Activated T-helper 9 cell treated with anti-CD3 and anti-CD28 coated beads, Interleukin-2, amount 50 U/mL, for 16 hours (primary cell): ENCODE data around the gene CYBB.
A peak's percentile ranks its signal among the peaks of the same experiment; 100 is the strongest.

Source experiments
- DNase-seq: peaks from one replicate; pipeline ENCODE4 v3.0.0-alpha.2; 2020; ENCODE audit warnings: low read depth

CYBB gene

DNA sequence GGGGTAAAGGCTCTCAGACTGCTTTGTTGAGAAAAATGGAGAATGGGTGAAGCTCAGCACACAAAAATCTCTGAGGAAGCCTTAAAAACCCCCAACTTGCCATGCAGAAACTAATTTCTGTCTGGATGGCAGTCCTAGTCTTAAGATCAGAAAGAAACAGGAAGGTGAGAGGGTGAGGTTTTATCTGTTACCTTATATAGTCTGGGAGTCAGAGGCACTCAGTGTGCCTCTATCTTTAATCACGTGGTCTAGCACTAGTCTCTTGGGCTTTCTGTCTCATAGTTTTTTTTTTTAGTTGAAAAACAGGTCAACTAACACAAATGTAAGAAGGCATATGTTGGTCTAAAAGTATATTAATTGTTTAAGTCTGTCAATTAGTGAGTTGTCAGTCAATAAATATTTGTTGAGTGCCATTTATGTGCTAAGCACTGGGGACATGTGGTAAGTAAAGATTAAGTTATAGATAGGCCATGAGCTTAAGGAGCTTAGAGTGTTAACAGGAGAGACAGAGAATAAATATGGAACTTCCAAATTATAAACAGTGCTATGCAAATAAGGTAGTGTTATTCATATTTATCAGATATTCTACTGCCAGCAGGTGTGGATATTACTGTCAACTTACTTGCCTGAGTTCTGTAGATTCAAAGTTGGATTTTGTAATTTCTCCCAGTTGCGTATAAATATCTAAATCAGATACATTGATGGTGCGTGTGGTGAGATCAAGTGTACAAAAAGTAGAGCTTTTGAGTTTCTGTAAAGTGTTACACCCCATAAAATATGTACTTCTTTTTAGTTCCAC lies 7.0 kb downstream of the CYBB start:
- DNase-seq = no peak

DNA sequence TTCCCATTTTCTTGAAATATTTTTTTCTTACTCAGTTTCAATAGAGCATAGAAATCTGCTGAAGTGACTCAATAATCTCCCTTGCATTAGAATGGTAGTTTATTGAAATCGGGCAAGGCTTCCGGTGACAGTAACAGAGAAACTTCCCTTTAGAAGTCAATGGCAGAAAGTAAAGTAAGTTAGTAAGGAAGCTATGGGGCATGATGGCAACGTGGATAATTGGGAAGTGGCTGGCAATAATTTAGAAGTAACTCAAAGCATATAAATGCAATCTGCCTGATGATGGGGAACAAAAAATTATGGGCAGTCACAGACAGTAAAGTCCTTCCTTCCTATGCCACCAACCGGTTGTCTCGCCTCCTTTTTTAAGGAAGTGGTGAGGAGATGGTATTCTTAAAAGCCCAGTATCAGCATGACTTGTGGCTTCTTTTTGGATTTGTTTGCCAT lies 7.6 kb downstream of the CYBB start:
- no peak for DNase-seq

DNA sequence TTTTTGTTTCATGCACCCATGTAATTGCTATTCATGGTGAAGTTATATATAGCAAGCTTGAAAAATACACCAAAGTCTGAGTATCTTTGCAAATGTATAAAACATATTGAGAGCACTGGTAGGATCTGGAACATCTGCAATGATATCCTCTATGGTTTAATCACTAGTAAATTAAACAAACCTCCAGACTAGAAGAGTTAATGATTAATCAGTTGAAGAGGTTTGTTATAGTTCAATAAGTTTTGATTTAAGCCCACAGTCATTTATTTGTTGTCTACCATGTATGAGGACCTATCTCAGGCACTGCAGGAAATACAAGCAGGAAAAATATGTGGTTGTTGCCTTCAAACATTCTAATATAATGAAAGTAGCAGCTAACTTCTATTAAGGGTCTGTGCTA lies 16.5 kb downstream of the CYBB start:
- DNase-seq = no peak

DNA sequence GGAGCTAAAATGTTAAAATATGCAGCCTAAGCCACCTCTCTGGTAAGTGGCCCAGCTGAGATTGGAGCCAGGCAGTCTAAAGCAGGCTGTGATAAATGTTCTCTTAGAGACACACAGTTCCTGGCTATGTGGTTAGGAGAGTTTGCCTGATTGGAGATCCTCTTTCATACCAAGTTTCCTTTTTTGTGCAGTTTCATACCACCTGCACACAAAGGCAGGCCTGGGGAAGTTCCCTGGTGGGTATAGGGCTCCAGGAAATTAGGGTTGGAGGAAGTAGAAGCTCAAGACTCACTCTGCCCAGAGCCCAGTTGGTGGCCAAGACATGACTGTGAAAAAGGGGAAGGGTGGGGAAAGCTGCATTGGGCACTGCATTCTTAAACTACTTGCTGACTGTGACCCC lies 16.9 kb downstream of the CYBB start:
- no peak for DNase-seq

DNA sequence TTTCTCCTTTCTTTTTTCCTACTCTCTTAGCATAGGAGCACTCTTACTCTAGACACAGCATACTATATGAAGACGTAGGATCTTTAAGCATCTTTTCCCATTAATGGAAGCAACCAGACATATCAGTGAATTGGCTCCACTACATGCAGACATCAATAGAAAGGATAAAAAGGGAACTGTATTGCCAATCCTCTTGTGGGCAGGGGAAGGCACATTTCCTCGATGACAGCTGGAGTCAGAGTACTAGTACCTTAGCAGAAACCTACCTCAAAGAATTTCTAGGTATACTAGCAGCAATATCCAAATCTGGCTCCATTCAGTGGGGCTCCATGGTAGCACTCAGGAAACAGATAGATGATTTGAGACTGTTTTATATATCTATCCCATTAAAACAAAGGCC lies 20.1 kb downstream of the CYBB start:
- DNase-seq = no peak

DNA sequence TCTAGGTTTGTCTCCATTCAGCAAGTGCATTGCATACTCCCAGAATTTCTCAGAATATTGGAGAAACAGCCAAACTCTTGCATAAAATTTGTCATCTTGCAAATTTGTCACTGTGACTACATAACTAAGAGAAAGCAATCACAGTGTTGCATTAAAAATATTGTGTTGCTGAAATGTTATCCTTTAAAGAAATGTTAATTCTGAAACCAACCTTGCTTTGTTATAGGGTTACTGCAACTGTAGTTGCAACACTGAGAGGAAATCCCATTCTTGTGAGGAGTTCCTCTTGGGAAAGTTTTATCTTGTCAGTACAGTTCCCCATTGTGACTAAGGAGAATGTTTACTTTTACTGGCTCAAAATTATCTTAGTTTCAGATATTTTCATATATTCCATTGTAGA lies 20.9 kb downstream of the CYBB start:
- no peak for DNase-seq

DNA sequence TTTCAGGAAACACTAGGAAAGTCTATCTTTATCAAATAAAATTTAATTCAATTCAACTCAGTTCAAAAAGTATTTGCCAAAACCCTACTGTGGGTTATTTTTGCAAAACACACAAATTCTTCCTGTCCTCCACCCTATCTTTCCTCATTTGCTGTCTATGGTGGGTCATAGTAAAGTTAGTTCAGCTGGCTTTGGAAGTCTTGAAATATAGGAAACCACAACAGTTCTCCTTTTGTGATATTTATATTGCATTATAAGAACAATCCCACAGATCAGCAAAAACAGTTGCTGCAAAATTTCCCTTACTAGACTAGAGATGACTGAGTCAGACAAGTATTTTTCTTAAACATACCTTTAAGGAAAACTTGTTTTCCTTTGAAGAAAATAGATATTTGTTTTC lies 22.2 kb downstream of the CYBB start:
- DNase-seq = no peak

DNA sequence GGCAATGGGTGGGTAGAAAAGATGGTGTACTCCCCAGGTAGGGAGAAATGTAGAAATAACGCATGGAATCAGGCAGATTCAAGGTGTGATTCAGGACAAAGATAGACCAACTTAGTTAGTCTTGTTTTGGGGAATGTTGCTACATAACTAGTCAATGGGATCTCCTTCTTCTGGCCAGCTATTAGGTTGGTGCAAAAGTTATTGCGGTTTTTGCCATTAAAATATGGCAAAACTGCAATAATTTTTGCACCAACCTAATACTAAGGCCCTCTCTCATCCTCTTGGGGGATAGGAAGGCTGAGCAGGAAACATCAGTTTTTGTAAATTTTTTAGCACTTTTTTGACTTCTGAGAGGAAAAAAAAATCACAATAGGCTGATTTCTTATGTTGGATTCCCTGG lies 23.2 kb downstream of the CYBB start:
- DNase-seq = no peak

DNA sequence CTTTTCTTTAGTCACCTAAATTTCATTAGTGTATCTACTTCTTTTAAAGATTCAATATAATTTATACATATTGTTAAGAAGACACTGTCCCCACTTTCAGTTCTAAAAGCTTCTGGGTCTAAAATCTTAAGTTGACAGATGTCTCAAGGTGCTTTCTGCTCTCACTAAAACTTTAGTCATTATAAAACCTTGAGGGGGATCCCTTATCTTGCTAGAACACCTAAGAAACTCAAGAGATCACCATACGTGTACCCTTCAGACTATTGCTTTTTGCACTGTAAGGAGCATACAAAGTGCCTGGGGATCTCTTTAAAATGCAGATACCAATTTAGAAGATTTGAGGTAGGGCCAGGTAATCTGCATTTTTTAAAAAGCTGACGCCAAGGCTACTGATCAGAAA lies 30.1 kb downstream of the CYBB start:
- DNase-seq = no peak

DNA sequence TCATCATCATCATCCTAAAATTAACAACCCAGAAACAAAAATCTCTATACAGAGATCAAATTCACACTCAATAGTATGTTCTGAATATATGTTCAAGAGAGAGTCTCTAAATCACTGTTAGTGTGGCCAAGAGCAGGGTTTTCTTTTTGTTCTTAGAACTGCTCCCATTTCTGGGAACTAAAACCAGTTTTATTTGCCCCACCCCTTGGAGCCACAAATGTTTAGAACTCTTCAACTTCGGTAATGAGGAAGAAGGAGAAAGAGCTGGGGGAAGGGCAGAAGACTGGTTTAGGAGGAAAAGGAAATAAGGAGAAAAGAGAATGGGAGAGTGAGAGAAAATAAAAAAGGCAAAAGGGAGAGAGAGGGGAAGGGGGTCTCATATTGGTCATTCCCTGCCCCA lies 32.3 kb downstream of the CYBB start:
- DNase-seq = no peak

DNA sequence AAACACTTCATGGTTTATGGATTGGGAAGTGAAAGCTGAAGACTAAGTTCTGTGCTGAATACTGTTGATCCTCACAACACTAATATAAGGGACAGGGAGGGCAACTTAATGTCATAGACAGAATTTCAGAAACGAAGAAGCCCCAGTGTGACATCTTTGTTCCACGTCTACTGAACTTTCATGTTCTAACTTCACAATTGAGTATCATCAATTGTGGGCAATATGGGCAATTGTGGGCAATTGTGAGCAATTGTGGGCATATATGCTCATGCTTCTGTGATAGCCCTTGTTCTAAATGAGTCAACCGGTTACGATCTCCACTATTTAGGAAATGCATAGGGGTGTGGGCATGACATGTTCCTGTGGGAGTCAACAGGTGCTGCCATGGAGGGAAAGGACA lies 33.7 kb downstream of the CYBB start:
- no peak for DNase-seq

DNA sequence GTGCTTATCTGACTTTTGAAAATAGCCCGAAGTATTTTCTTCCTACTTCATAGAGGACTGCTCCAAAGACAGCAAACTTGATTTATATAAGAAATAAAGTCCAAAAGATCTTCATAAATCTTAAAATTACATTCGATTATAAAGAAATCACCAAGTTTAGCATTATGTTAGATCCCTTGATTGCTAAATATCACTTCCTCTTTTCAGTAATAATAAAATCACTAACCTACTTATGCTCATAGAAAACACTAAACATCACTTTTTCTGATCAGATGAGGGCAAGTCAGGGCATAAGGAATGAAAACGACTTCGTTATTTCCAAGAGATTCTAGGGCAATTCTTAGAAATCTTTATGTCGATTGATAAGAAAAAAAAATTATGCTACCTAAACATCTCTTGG lies 35.5 kb downstream of the CYBB start:
- no peak for DNase-seq

DNA sequence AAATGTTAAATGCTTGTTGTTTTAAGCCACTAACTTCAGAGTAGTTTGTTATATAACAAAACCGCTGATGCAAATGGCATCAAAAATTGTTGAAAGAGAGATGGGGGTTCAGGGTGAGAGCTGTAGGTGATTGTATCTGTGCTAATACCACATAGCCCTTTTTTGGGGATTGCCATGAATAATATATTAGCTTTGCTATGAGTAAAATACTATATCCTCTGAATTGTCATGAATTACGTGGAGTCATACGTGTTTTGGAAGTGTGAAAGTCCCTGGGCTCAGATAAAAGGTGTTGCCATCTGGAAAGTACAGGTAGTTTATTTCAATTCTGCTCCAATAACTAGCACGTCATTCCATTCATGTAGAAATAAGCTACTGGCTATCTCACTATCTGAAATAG lies 36.9 kb downstream of the CYBB start:
- no peak for DNase-seq

DNA sequence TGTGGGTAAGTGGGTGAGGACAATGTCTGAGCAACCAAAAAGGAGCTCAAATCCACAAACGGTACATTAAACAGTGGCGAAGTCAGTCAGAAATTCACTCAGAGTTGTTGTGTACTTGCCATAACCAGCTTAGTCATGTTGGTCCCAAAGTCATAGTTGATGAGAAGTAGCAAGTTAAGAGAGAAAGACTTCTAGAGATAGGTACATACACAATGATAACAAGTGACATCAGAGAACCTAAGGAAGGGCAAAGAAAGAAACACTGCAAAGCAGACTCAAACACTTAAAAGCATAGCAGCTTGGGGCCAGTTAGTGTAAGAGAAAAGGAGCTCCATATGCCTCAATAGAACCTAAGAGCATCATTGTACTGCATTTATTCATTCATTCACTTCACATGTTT lies 37.3 kb downstream of the CYBB start:
- DNase-seq = no peak

DNA sequence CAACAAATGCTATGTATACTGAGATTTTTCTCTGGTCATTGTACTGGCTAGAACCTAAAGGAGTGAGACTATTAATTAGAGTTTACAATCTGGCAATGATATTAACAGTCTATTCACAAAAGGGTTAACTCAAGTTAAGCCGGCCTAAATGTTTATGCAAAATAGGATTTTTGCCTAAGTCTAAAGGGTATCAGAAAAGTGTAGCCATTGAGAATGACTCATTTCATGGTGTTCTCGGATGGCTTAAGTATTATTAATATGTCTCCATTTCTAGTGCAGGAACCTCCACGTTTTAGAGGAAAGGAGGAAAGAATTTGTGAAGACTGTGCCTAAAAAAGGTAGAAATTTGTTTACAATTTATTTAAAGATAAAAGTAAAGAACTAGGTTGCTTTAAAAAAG lies 37.7 kb downstream of the CYBB start:
- DNase-seq = no peak

DNA sequence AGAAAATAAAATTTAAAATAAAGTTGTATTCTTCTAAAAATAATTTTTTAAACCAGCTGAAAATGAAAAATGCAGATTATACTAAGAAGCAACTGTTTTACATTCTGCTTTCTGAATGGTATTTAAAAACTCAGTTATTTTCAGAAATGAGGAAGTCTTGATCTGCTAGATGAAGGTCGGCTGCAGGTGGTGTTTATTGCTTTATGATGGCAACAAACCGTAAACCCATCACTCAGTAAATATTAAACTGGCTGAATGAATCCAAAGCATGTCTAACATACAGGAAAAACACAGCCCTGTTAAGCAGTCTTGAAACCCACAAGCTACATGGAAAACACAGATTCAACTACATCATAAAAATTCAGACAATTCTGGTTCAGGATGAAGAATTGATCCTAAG lies 38.2 kb downstream of the CYBB start:
- no peak for DNase-seq

DNA sequence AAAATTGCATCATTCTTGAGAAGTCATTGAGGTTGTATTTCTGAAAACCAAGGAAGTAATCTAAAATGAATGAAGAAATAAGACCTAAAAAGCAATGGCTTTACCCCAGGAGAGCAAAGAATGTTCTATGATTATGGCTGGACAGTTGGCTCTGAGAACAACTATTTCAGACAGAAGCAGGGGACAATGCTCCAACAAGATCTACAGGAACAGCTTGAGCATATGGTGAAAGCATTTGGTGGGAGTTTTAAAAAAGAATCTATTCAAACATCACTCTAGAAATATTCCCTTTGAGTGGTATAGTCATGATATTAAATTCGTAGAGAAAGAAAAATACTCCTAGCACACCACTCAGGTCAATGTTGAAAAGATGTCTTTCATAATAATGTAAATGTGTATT lies 40.8 kb downstream of the CYBB start:
- DNase-seq = no peak

DNA sequence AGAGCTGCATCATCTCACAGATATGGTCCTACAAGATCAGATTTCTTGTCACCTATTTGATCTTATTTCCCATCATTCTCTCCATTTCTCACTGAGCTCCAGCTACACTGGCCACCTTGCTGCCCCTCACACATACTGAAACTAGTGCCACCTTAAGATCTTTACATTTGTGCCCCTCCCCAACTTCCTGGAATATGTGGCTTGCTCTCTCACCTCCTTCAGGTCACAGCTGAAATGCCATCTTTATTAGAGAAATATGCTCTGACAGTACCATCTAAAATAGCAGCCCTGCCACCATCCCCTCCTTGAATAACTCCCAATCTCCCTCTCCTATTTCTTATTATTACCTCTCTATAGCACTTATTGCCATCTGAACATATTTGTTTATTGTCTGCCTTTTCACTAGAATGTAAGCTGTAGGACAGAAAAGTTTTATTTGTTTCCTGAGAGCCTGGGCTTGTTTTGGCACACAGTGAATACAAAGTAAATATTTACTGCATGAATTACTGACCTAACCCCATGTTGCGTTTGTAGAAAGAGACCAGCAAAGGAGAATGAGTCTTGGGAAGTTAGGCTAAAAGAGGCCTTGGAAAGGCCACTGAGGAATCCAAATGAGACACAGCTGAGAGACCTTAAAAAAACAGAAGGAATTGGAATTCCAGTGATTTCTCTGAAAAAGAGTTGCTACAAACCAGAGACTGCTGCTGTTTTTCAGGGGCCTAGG lies 44.8 kb downstream of the CYBB start:
- no peak for DNase-seq

DNA sequence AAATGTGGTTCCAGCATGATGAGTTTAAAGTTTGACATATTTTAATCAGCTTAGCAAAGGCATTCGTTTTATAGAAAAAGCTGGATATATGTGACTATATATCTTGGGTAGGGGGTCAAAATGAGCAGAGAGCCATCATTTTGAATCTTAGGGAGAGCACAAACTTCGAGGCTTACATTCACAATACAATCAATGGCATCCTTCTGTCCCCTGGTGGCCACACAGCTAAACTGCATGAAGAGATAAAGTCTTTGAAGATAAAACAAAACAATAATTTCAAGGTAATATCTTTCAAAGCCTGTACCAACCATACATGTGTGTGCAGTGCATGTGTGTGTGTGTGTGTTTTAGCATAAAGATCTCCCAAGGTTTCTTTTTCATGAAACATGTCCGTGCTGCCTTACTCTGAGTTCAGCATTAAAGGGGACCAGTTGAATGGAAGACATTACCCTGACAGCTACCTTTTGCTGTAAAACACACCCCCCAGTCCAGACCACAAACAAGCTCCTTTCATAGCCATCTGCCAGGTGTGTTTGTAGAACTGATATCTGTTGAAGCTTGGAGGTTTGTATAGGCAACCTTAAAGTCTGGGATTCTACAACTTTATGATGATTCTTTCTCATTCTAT lies 45.5 kb downstream of the CYBB start:
- peak; percentile 29 for DNase-seq

DNA sequence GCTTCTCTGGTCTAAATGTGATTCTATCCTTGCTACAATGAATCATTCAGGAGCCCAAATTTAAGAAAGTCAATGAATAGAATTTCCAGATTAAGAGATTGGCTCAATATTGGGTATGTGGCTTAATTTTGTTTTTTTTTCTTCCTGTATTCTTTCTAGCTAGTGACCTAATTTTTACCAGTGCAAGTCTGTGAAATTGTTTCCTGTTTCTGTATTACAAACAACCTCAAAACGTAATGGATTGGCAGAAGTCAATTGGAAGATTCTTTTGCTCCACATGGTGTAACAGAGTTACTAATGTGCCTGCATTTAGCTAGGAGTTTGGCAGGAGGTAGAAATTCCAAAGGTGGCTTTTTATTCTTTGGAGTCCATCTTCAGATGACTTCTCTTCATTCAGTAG lies 49.9 kb downstream of the CYBB start:
- no peak for DNase-seq

DNA sequence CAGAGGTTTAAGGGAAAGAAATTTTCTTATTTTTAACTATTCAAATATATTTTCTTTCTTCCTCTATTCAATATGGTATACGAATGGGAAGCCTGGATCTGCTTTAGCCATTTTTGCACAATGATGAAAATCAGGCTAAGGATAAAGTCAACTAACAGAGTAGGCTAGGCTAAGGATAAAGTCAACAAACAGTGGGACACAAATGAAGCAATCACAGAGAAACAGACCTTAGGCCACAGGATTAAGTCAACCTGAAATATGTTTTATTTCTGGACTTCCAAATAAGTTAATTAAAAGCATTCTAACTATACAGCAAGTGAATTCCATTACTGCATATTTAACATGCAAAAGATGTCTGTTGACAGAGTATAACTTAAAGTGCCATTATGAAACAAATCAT lies 50.5 kb downstream of the CYBB start:
- no peak for DNase-seq

DNA sequence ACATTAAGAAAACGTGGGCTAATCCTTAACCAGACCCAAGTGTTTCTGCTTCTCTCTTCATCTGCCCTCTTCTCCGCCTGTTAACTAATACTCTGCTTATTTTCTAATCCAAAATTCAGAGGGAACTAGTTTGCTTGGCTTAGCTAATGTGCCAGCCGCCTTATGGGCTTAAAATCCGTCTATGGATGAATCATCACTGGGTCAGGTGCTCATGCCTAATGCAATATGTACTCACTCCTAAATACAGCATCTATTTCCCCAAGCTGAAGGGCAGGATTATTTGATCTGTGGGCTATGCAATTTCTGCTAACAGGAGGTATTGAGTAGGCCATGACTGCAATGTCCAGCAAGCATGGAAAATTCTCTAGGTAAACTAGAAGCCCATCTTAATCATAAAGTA lies 55.1 kb downstream of the CYBB start:
- DNase-seq = no peak

DNA sequence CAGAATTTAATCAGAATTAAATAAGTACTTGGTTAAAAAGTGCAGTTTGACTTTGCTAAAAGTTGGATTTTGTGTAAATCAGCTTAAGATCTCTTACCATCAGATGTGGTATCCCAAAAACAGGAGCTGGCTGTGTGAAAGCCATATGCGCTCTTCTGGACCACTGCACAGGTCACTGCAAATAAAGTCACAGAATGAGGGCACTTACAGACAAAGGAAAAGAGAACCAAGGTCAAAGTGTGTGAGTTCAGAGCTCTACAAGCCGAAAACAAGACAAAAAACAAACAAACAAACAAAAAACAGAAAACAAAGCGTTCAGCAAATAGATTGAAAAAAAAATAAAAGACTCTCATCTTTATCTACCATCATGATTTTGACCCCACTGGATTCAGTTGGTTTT lies 61.1 kb downstream of the CYBB start:
- DNase-seq = no peak
